ENCODE results near the gene KLHL15.

DNA sequence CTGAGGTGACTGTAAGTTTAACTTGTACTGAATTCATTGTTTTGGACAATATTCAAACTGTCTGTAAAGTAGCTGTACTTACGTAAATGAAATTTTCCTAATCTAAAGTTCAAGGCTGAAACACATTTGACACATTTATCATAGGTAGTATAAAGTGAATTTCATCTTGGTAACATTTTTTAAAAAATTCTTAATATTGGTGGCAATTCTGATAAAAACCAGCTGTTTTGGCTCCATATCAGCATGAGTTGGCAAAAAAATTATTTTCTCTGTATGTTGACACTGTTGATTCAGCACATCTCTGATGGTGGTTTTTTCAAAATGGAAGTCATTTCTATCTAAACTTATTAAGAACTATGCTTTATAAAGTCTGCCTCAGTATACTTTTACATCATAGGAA, 88.3 kb downstream of the KLHL15 start:
- TF ChIP-seq, protein P1, sequence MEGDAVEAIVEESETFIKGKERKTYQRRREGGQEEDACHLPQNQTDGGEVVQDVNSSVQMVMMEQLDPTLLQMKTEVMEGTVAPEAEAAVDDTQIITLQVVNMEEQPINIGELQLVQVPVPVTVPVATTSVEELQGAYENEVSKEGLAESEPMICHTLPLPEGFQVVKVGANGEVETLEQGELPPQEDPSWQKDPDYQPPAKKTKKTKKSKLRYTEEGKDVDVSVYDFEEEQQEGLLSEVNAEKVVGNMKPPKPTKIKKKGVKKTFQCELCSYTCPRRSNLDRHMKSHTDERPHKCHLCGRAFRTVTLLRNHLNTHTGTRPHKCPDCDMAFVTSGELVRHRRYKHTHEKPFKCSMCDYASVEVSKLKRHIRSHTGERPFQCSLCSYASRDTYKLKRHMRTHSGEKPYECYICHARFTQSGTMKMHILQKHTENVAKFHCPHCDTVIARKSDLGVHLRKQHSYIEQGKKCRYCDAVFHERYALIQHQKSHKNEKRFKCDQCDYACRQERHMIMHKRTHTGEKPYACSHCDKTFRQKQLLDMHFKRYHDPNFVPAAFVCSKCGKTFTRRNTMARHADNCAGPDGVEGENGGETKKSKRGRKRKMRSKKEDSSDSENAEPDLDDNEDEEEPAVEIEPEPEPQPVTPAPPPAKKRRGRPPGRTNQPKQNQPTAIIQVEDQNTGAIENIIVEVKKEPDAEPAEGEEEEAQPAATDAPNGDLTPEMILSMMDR (conservative IDR thresholded peaks at IDR 0.05; ENCODE audit: low read length): no peak
- TF ChIP-seq EZH2phosphoT487 (IDR thresholded peaks at IDR 0.05; ENCODE audit: borderline replicate concordance, low read depth, low read length): no peak

All from OCI-LY7 (cell line).